HG02571 (cell line): Measurements from ENCODE around the gene SEMA7A.

ENCODE experiments used
- ATAC-seq: cut with Tn5 transposase; IDR thresholded peaks from one replicate; pipeline ENCODE4 v1.9.1; 2021; ENCODE audit warnings: mild to moderate bottlenecking, moderate library complexity; ENCODE audit not compliant: unreplicated experiment

SEMA7A gene

GRCh38 chr15:74419432-74419831 lies 14.3 kb downstream of the SEMA7A start:
- ATAC-seq, result no peak

GRCh38 chr15:74418575-74419338 lies 15.0 kb downstream of the SEMA7A start:
- no peak for ATAC-seq

GRCh38 chr15:74417670-74418069 lies 16.1 kb downstream of the SEMA7A start:
- no peak for ATAC-seq

GRCh38 chr15:74417225-74417624 lies 16.5 kb downstream of the SEMA7A start:
- no peak for ATAC-seq

- ATAC-seq, result no peak
Observed at GRCh38 chr15:74415966-74416916, 17.5 kb downstream of the SEMA7A start.

GRCh38 chr15:74414603-74415338 lies 19.0 kb downstream of the SEMA7A start:
- no peak for ATAC-seq

- no peak for ATAC-seq
Observed at GRCh38 chr15:74414081-74414580, 19.6 kb downstream of the SEMA7A start.

GRCh38 chr15:74413350-74414080 lies 20.2 kb downstream of the SEMA7A start:
- ATAC-seq, result no peak

- ATAC-seq, result no peak
Observed at GRCh38 chr15:74412159-74412558, 21.6 kb downstream of the SEMA7A start.

- ATAC-seq, result no peak
Observed at GRCh38 chr15:74411686-74412085, 22.1 kb downstream of the SEMA7A start.

- ATAC-seq, result no peak
Observed at GRCh38 chr15:74410502-74410901, 23.3 kb downstream of the SEMA7A start.

- ATAC-seq, result no peak
Observed at GRCh38 chr15:74409225-74409624, 24.5 kb downstream of the SEMA7A start.

GRCh38 chr15:74408815-74409214 lies 24.9 kb downstream of the SEMA7A start:
- no peak for ATAC-seq

GRCh38 chr15:74408385-74408784 lies 25.4 kb downstream of the SEMA7A start:
- ATAC-seq, result no peak

- ATAC-seq, result no peak
Observed at GRCh38 chr15:74406992-74407705, 26.6 kb downstream of the SEMA7A start.

GRCh38 chr15:74406517-74406916 lies 27.2 kb downstream of the SEMA7A start:
- ATAC-seq, result no peak

- ATAC-seq, result no peak
Observed at GRCh38 chr15:74405823-74406222, 27.9 kb downstream of the SEMA7A start.

GRCh38 chr15:74403991-74404563 lies 29.7 kb downstream of the SEMA7A start:
- peak; percentile 23 for ATAC-seq

GRCh38 chr15:74403588-74403919 lies 30.2 kb downstream of the SEMA7A start:
- peak; percentile 8 for ATAC-seq
